Forelimb muscle (tissue), 1 donor: Measurements from ENCODE around the gene MEG3. TPM values are rescaled to one million over a fixed set of nuclear protein-coding genes. Genes with fewer than 3 reads are reported as not detected.

Experiments used
- DNase-seq: peaks from one replicate; pipeline ENCODE4 v3.0.0-alpha.2; 2013; ENCODE audit warnings: low read depth
- polyA plus RNA-seq: library from polyadenylated mRNA; unstranded; fragments of 120-200 nt; gene quantifications from one replicate; pipeline ENCODE4 v1.2.1, GENCODE V29; 2013; ENCODE audit not compliant: insufficient read length

Gene MEG3
- polyA plus RNA-seq, 1 donor = 6,363 TPM

GRCh38 chr14:100864960-100865681 lies 39.2 kb downstream of the MEG3 start:
- DNase-seq = no peak

DNA sequence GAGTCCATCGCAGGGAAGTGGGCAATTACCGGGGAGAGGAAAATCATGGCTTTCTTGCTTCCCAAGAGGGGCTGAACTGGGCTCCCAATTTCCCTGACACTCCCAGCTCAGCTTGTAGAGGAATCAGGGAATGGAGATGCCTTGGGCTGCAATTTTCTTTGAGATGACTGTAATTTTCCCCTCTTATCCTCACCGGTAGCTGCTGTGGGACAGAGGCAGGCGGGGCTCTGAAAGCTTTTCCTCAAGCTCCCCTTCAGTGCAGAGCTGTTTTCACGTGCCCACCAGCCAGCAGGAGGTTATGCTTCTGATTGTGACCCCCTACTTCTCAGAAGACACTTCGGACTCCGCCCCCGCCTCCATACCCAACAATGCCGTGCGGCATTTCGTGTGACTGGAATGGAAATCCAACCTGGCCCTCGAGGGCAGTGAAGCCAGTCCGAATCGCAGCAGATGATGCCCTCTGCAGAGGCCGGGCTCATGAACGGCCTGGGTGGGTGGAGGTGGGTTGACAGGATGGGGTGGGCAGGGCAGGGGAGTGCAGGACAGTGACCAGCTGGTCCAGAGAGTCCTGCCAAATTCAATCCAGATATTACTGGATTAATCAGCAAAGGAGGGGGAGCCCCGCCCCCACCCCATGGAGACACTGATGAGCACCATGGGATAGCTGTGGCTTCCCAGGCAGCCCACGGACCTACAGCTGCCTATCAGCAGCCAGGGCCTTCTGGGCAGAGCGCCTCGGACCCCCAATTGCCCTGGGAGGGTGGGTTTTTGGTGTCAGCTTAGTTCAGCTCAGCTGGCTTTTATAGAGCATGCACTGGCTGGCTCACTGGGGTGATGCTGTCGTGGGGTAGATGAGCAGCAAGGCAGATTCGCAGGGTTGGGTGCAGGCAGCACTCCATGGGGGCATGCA lies 40.0 kb downstream of the MEG3 start:
- DNase-seq = no peak

DNA sequence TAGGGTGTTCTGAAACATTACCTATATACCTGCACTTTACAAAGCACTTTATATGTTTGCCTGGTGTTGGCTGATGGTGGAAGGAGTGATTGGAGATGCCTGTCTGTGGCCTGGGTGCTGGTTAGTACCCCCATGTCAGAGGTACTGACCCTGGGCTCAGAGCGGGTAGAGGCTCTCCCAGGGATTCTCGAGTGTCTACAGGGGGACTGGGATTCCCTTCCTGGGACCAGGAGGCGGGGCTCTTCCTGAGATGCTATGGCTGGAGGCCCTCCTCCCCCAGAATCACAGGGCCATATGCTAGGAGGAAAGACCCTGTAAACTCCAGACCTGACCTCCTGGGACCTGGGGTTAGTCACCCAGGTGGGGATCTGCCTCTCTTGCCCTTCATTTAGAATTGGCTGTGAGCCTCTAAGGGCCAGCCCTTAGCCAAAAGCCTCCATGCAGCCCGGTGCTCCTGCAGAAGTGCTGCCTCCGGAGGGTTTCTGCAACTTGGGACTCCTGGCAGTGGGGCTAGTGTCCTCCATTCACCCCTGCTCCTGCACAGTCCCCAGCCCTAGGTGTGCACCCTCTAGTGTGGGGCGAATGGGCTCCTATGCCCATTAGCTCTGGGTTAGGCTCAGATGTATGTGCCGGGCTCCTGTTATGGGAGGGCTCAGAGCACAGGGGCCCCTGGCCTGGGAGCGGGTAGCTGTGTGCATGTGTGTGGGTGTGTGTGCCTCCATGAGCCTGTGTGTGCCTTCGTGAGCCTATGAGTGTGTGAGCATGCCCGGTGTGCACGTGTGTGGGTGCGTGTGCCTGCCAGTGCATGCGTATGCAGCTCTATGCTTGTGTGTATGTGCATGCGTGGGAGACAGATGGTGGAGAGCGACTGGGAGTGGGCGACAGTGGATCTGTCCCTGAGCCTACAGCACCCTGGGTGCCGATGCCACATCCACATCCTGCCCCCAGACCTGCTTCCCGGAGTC lies 41.0 kb downstream of the MEG3 start:
- no peak for DNase-seq

DNA sequence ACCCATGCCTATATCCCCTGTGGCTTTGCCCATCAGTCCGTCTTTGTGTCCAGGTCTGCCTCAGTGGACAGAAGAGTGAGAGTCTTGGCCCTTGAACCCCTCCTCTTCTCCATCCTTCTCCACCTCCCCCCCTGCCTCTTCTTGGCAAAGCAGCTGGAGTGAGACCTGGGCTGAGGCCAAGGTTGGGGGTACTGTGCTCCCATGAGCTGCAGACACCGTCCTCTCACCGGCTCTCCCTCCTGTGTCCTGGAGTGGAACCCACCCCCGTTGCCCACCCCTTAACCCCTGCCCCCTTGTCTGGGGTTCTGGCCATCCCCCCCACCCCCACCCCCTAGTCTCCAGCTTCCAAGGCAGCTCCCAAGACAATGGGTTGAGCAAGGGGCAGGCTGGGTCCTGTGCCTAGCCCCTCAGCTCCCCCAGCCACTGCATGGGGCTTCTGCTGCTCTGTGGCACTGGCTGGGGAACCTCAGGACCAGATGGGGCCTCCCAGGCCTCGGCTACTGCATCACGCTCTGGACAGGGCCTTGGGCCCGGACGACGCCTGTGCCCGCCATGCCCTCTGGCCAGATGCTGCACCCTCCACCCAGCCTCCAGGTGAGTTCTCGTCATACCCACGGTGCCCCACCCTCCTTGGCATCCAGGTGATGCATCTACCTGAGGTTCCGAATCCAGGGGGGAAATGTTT lies 41.9 kb downstream of the MEG3 start:
- DNase-seq = no peak

- DNase-seq = no peak
These were observed 42.9 kb downstream of the MEG3 start for GRCh38 chr14:100868621-100869370.

- no peak for DNase-seq
These were observed 45.6 kb downstream of the MEG3 start for GRCh38 chr14:100871234-100872186.

DNA sequence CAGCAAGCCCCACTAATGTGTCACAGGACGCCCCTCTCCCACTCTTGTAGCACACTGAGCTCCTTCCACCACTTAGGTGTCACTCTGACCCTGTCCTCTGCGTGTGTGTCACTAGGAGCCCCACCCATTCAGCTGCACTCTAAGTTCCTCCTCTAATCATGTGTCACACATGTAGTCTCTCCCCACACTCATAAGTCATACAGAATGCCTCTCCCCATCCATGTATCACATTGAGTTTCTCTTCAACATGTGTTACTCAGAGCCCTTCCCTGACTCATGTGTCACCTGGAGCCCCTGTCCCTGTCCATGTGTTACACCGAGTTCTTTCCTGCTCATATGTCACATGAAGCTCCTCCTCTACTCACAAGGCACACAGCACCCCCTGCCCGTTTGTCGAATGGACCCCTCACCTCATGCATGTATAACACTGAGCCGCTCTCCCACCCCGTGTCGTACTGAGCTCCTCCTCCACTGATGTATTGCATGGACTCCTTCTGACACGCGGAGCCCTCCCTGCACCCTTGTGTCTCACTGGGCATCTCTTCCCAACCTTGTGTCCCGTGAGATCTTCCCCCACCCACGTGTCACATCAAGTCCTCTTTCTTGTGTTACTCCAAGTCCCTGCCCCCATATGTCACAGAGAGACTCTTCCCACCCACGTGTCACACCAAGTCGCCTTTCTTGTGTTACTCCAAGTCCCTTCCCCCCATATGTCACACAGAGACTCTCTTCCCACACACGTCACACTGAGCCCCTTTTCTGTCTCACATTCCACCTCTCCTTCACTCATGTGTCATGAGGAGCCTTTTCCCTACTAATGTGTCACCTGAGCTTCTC lies 46.6 kb downstream of the MEG3 start:
- DNase-seq = no peak

- DNase-seq = no peak
These were observed 47.2 kb downstream of the MEG3 start for GRCh38 chr14:100873096-100873482.

DNA sequence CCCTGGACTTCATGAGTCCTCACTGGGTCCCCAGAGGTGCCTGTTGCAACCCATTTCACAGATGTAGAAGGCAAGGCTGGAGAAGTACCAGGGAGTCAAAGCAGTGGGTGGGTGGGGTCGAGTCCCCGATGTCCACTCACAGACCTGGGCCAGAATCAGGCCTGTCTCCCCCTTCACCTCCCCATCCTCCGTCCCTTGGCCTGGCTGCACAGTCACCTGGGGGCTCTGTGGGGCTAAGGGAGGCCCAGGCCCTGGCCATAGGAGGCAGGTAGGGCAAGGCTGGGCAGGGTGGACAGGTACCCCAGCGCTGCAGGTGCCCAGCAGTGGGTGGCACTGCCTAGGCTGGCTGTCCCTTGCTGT lies 48.1 kb downstream of the MEG3 start:
- DNase-seq = no peak

- DNase-seq = no peak
These were observed 48.6 kb downstream of the MEG3 start for GRCh38 chr14:100874411-100875091.

DNA sequence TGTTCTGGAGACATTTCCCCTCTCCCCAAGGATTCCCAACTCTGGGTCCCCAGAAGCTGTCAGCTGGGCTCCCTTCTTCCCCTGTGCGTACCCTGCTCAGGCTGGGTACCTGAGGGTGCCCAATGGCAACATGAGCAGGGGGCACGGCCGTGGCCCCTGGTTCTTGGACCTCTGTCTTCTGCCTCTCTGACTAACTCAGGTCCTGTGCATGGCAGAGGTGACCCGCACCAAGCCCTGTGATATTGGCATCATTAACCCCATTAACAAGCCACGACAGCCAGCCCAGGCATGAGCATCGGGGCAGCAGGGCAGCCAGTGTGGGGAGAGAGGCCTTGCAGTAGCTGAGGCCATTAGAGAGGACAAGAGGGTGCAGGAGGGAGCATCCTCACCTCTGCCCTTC lies 49.2 kb downstream of the MEG3 start:
- DNase-seq = no peak

- DNase-seq = no peak
These were observed 50.1 kb downstream of the MEG3 start for GRCh38 chr14:100875861-100876590.

DNA sequence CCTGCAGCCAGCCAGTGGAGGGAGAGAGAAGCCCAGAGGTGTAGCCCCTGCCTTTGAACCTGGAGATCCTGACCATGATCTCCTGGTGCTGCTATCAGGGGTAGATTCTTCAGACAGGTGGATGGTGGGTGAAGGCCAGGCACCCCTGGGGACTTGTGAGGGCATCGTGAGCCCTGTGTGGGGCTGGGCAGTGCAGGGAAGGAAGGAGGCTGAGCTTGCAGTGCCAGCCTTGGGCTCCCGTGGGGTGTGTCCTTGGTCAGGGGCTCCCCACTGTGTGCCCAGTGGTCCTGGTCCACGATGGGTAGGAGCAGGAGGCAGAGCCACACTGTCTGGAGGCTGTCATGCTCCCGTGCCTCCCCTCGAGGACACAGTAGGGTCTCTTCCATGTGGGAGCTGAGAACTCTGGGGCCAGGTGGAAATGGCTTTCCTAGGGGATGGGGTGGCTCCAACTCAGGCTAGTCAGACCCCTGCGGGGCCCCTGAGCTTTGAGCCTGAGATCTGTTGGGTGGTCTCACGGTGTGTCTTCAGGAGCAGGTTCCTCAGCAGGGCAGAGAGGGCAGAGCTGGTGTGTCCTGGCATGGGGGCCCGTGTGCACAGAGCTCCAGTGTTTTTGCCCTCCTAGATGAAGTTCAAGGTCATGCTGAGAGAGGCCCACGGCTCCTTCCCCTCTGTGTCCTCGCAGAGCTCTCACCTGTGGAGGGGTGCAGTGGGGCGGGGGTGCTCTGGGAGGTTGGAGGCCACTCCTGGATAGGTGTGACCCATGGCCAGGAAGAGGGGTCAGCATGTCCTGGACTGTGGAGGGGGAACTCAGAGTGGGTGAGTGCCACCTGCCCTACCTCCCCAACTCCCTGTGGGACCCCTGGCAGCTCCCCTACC lies 52.6 kb downstream of the MEG3 start:
- DNase-seq = no peak

DNA sequence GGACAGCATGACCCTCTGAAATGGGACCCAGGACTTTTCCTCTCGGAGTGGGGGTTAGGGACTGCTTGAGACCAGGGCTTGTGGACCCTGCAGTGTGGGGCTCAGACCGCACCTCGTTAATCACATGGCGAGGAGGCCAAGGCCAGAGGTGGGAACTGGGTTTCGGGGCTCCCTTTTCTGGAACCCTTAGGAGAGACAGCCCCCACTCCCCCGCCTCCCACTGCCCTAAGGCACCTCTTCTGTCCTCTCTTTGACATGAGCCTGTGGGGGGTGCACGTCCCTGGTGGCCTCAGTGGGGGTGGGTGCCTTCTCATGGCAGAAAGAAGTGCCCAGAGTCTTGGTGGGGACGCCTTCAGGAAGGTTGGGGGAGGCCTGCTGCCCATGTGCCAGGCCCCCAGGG lies 53.3 kb downstream of the MEG3 start:
- no peak for DNase-seq

GRCh38 chr14:100879782-100880181 lies 53.9 kb downstream of the MEG3 start:
- DNase-seq = no peak
